ENCODE results near the gene SAC3D1. TPM values are rescaled to one million over a fixed set of nuclear protein-coding genes. Genes with fewer than 3 reads are reported as not detected.

SAC3D1 gene
- total RNA-seq, 2 experiments from 2014 or later: 14.0 to 14.5 TPM

DNA sequence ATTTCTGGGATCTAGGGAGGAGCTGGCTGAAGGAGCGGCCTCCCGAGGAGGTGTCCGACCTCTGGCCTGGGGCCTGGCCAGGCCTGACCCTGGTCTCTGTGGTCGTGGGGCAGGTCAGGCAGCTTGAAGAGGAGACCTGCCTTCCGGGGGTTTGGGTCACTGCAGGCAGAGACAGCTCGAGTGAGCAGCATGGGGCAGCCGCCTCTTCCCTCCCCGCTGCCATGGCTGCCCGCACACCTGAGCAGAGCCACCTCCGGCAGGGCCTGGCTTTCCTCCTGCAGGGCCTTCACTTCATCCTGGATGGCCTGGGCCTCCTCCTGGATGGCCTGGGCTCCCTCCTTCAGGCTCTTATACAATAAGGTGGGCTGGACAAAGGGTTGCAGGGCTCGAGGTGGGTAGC, 25.3 kb downstream of the SAC3D1 start:
- H3K27ac Mint-ChIP-seq: no peak overlapping the region
- CTCF ChIA-PET: no interaction called here
- POLR2A ChIA-PET: interaction anchor here (2.0 kb wide), 1 partner anchor 12 kb away, joined by 6 read pairs; no protein-coding TSS in a partner anchor

DNA sequence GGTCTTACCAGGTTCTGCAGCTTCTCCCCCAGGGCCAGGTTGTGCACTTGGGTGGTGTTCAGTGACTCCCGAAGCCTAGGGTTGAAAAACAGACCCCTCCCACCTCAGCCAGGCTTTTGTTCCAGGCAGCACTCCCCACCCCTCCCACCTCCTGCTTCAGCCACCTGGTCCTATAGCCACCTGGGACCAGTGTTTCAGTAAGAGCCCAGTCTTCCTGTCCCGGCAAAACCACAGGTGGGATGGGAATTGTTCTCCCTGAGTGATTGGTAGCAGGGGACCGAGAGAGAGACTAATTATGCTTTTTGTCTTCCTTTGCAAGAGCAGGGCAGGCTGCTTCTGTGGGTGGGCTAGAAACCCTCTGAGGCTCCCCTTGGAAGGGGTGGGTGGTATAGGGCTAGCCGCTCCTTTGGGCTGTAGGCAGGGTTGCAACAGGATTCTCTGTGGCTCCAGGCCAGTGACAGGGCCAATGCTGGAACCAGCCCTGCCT, 25.8 kb downstream of the SAC3D1 start:
- ATAC-seq: no peak
- H3K4me1 Mint-ChIP-seq (ENCODE audit: low read depth): peaks cover 2% of the 10 kb centered on the region
- H3K27me3 Mint-ChIP-seq: no peaks in the 10 kb centered on the region
- CTCF ChIA-PET: no interaction called here
- no peak overlapping the region for H3K4me3 Mint-ChIP-seq
- H3K27ac Mint-ChIP-seq: no peak overlapping the region
- no peaks in the 10 kb centered on the region for H3K36me3 Mint-ChIP-seq (ENCODE audit: low read depth)
- POLR2A ChIA-PET: interaction anchor here (2.0 kb wide), 1 partner anchor 11 kb away, joined by 6 read pairs; no protein-coding TSS in a partner anchor
- H3K9me3 Mint-ChIP-seq: no peaks in the 10 kb centered on the region
- no peak for DNase-seq
- no peak for TF ChIP-seq CTCF (IDR thresholded peaks at IDR 0.05)
- intact Hi-C loops (cut with micrococcal nuclease): no loop called here

More for the DNA sequence above, 25.3 kb downstream of the SAC3D1 start:
- H3K36me3 Mint-ChIP-seq (ENCODE audit: low read depth): no peaks in the 10 kb centered on the region
- no peak overlapping the region for H3K4me3 Mint-ChIP-seq
- H3K4me1 Mint-ChIP-seq (ENCODE audit: low read depth): peaks cover 2% of the 10 kb centered on the region
- ATAC-seq (no peak), DNase-seq (no peak)
- H3K27me3 Mint-ChIP-seq: no peaks in the 10 kb centered on the region
- intact Hi-C loops (cut with micrococcal nuclease): no loop called here
- no peaks in the 10 kb centered on the region for H3K9me3 Mint-ChIP-seq
- no peak for TF ChIP-seq CTCF (IDR thresholded peaks at IDR 0.05)

- Mint-ChIP-seq H3K27me3 (no peaks in the 10 kb centered on the region), H3K9me3 (no peaks in the 10 kb centered on the region), H3K4me1 (ENCODE audit: low read depth) (peaks cover 2% of the 10 kb centered on the region), H3K36me3 (ENCODE audit: low read depth) (no peaks in the 10 kb centered on the region), H3K4me3 (no peak overlapping the region), H3K27ac (no peak overlapping the region)
- ChIA-PET CTCF (no interaction called here), POLR2A (no interaction called here)
- intact Hi-C loops (cut with micrococcal nuclease): no loop called here
- no peak for TF ChIP-seq CTCF (IDR thresholded peaks at IDR 0.05)
- ATAC-seq (no peak), DNase-seq (no peak)
These were observed 26.4 kb downstream of the SAC3D1 start for GRCh38 chr11:65067446-65067845.

DNA sequence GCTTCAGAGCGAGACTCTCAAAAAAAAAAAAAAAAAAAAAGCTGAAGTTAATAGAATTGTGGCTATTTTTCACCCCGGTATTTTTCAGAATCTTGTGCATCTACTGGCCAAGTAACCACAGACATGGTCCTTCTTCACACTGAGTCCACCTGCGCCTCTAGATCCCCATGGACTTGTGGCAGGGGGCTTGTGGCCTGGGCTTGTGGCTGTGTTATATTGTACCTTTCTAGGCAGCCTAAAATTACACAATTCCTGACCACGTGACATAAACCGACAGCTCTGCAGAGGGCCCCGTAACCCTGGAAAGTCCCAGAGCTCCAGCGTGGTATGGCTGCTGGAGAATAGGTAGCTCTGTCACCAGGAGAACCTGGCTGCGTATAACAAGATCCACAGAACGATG, 28.2 kb downstream of the SAC3D1 start:
- CTCF ChIA-PET: interaction anchor here (0.8 to 1.0 kb wide), 2 partner anchors 14 to 287 kb away, joined by 3 to 5 read pairs; no protein-coding TSS in a partner anchor
- Mint-ChIP-seq H3K27me3 (no peaks in the 10 kb centered on the region), H3K9me3 (no peaks in the 10 kb centered on the region), H3K4me3 (no peak overlapping the region), H3K27ac (no peak overlapping the region), H3K4me1 (ENCODE audit: low read depth) (peaks cover 2% of the 10 kb centered on the region), H3K36me3 (ENCODE audit: low read depth) (no peaks in the 10 kb centered on the region)
- DNase-seq (no peak), ATAC-seq (no peak)
- intact Hi-C loops (cut with micrococcal nuclease): no loop called here
- TF ChIP-seq CTCF (IDR thresholded peaks at IDR 0.05): no peak
- POLR2A ChIA-PET: interaction anchor here (1.5 kb wide), 1 partner anchor 8 kb away, joined by 3 read pairs; no protein-coding TSS in a partner anchor

DNA sequence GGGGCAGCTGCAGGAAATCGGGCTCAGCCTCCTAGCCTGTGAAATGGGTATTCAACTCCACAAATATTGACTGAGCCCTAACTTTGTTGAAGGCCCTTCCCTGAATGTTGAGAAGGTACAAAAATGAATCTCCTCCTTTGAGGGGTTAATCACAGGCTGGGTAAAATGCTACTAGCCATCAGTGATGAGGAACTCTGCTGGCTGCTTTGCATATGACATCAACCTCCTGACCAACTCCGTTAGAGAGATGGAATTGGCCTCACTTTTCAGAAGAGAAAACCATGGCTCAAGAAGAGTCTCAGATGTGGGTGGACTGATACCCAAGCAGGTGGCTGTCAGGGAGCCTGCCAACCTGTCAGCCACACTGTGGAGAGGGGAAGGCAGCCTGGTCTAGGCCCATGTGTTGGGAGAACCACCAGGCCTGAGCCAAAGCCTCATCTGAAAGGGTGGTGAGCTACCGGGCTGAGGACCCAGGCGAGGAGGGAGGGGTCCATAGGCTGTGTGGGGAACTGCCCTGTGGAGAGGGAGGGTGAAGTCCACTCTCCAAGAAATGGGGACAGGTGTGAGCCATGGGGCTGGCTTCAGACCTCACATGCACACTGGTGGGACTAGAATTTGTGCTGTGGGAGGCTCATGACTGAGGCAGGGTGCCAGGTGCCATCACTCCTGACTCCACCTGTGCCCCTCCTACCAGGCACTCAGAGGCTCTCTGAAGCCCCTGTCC, 31.1 kb downstream of the SAC3D1 start:
- H3K4me3 Mint-ChIP-seq: no peak overlapping the region
- peaks cover 2% of the 10 kb centered on the region for H3K4me1 Mint-ChIP-seq (ENCODE audit: low read depth)
- CTCF ChIA-PET: interaction anchor here (1.0 to 1.2 kb wide), 3 partner anchors 58 to 108 kb away, joined by 3 to 4 read pairs (median 3); partner anchors contain the start of gene ARL2
- H3K27ac Mint-ChIP-seq: no peak overlapping the region
- intact Hi-C loops (cut with micrococcal nuclease): no loop called here
- no peaks in the 10 kb centered on the region for H3K27me3 Mint-ChIP-seq
- no peak for TF ChIP-seq CTCF (IDR thresholded peaks at IDR 0.05)
- POLR2A ChIA-PET: interaction anchor here (1.2 kb wide), 2 partner anchors 8 to 11 kb away, joined by 3 to 5 read pairs; partner anchors contain the start of gene CDCA5
- no peak for DNase-seq
- no peak for ATAC-seq
- H3K9me3 Mint-ChIP-seq: no peaks in the 10 kb centered on the region
- peaks cover 6% of the 10 kb centered on the region for H3K36me3 Mint-ChIP-seq (ENCODE audit: low read depth)
